GM18508 (cell line): ENCODE measurements around the gene SPIB.
"Not testable (repeated sequence)": the region's sequence is repeated elsewhere in the genome, so short reads cannot be mapped to it uniquely, and the experiment has no call there.

ENCODE experiments used
- ATAC-seq: cut with Tn5 transposase; IDR thresholded peaks from one replicate; pipeline ENCODE4 v1.9.1; 2021; ENCODE audit warnings: moderate number of reproducible peaks; ENCODE audit not compliant: insufficient read depth, unreplicated experiment

The SPIB gene

GRCh38 chr19:50465000-50465399, 46.3 kb downstream of the SPIB start:
- no peak for ATAC-seq

- ATAC-seq = no peak
Measured at GRCh38 chr19:50465986-50466705, 47.4 kb downstream of the SPIB start.

- ATAC-seq = no peak
Measured at GRCh38 chr19:50466706-50467039, 47.9 kb downstream of the SPIB start.

- no peak for ATAC-seq
Measured at GRCh38 chr19:50467566-50467965, 48.8 kb downstream of the SPIB start.

- no peak for ATAC-seq
Measured at GRCh38 chr19:50468818-50469217, 50.1 kb downstream of the SPIB start.

GRCh38 chr19:50473336-50473735, 54.6 kb downstream of the SPIB start:
- not testable (repeated sequence) for ATAC-seq

- no peak for ATAC-seq
Measured at GRCh38 chr19:50475101-50475568, 56.4 kb downstream of the SPIB start.

GRCh38 chr19:50475736-50476223, 57.0 kb downstream of the SPIB start:
- no peak for ATAC-seq

- no peak for ATAC-seq
Measured at GRCh38 chr19:50476224-50476906, 57.6 kb downstream of the SPIB start, which contains the start of the genes EMC10 and GARIN5A. Gene EMC10, plus strand, starts transcription at chr19:50476507. Its CDS starts 38 bp downstream, at chr19:50476545. Gene GARIN5A, minus strand, starts transcription at chr19:50476848. Its CDS starts 460 bp downstream, at chr19:50476388.

GRCh38 chr19:50476907-50477238, 58.1 kb downstream of the SPIB start:
- ATAC-seq = no peak

GRCh38 chr19:50477751-50478515, 59.2 kb downstream of the SPIB start:
- no peak for ATAC-seq

GRCh38 chr19:50478901-50479715, 60.4 kb downstream of the SPIB start:
- no peak for ATAC-seq

- ATAC-seq = no peak
Measured at GRCh38 chr19:50479761-50480251, 61.1 kb downstream of the SPIB start.

- ATAC-seq = no peak
Measured at GRCh38 chr19:50480281-50481111, 61.8 kb downstream of the SPIB start.
